HEK293T (cell line): ENCODE data around the gene MYEOV.

Source experiments
- BHLHE40 ChIP-seq: fragments of 450-650 bp; IDR thresholded peaks from 2 replicates; pipeline ENCODE4 v1.6.1; 2016; ENCODE audit warnings: mild to moderate bottlenecking, moderate library complexity, borderline replicate concordance
- CTBP1 ChIP-seq: fragments of 450-650 bp; IDR thresholded peaks from 2 replicates; pipeline ENCODE4 v1.6.1; 2016; ENCODE audit warnings: borderline replicate concordance
- ELF4 ChIP-seq: fragments of 450-650 bp; IDR thresholded peaks from 2 replicates; pipeline ENCODE4 v1.6.1; 2017; ENCODE audit warnings: antibody characterized with exemption
- FOXA1 ChIP-seq: fragments of 450-650 bp; IDR thresholded peaks from 2 replicates; pipeline ENCODE4 v1.6.1; 2016; ENCODE audit warnings: mild to moderate bottlenecking
- FOXM1 ChIP-seq: fragments of 450-650 bp; IDR thresholded peaks from 2 replicates; pipeline ENCODE4 v1.6.1; 2017; ENCODE audit warnings: mild to moderate bottlenecking, borderline replicate concordance
- HDGF ChIP-seq: fragments of 450-650 bp; IDR thresholded peaks from 2 replicates; pipeline ENCODE4 v1.6.1; 2017; ENCODE audit warnings: antibody characterized with exemption, borderline replicate concordance
- L3MBTL2 ChIP-seq: fragments of 450-650 bp; conservative IDR thresholded peaks from 2 replicates; pipeline ENCODE4 v1.6.1; 2016; ENCODE audit warnings: mild to moderate bottlenecking
- LEF1 ChIP-seq: fragments of 450-650 bp; IDR thresholded peaks from 2 replicates; pipeline ENCODE4 v1.6.1; 2017; ENCODE audit warnings: mild to moderate bottlenecking, borderline replicate concordance
- NFRKB ChIP-seq: fragments of 450-650 bp; IDR thresholded peaks from 2 replicates; pipeline ENCODE4 v1.6.1; 2016; ENCODE audit warnings: mild to moderate bottlenecking, moderate library complexity
- SP1 ChIP-seq: fragments of 450-650 bp; IDR thresholded peaks from 2 replicates; pipeline ENCODE4 v1.6.1; 2017
- SUZ12 ChIP-seq: fragments of 450-650 bp; IDR thresholded peaks from 2 replicates; pipeline ENCODE4 v1.6.1; 2016; ENCODE audit warnings: mild to moderate bottlenecking
- TARDBP ChIP-seq: fragments of 450-650 bp; IDR thresholded peaks from 2 replicates; pipeline ENCODE4 v1.6.1; 2016
- ZNF384 ChIP-seq: fragments of 450-650 bp; IDR thresholded peaks from 2 replicates; pipeline ENCODE4 v1.6.1; 2016
- TF ChIP-seq, protein P1 (sequence below): fragments of 450-650 bp; IDR thresholded peaks from 2 replicates; pipeline ENCODE4 v1.6.1; 2016

DNA sequence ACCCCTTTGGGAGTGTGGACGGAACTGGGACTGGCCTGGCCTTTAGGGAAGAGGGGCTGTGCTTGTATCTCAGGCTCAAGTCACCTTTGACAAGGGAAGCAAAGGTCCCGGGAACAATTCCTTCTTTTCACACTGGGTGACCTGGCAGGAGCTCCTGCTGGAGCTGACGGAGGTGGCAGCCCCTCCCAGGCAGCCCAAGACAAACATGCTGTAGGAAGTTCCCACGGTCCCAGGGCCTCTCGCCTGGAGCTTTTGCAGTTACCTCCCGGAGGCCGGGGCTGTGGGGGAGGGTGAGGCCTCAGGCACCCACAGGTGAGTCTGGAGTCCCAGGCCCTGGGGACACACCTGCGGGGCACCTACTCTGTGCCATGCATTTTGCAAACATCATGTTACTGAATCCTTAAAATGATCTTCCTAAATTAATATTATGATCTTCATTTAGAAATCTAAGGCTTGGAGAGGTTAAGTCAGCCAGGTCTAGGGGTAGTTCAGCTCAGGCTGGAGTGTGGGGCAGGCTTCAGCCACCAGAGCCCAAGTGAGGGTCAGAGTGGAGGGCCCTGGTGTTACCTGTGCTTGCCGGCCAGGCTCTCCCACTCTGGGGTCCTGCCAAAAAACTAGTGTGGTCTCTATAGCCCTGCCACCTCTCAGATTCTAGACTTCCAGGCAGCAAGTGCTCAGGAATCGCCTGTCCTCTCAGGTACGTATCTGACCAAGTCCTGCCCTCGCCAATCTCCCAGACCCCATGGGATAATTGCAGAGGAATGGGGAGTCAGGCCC, 15.7 kb upstream of the MYEOV start:
- TF ChIP-seq ZNF384, result no peak
- no peak for TF ChIP-seq BHLHE40
- no peak for TF ChIP-seq L3MBTL2
- TF ChIP-seq SP1, result no peak
- TF ChIP-seq, protein P1, sequence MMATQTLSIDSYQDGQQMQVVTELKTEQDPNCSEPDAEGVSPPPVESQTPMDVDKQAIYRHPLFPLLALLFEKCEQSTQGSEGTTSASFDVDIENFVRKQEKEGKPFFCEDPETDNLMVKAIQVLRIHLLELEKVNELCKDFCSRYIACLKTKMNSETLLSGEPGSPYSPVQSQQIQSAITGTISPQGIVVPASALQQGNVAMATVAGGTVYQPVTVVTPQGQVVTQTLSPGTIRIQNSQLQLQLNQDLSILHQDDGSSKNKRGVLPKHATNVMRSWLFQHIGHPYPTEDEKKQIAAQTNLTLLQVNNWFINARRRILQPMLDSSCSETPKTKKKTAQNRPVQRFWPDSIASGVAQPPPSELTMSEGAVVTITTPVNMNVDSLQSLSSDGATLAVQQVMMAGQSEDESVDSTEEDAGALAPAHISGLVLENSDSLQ, result no peak
- no peak for TF ChIP-seq LEF1
- no peak for TF ChIP-seq HDGF
- no peak for TF ChIP-seq SUZ12
- TF ChIP-seq TARDBP, result no peak
- no peak for TF ChIP-seq FOXA1
- no peak for TF ChIP-seq FOXM1
- no peak for TF ChIP-seq ELF4
- TF ChIP-seq NFRKB, result no peak
- no peak for TF ChIP-seq CTBP1
